ENCODE results near the gene USP49. TPM values are rescaled to one million over a fixed set of nuclear protein-coding genes. Genes with fewer than 3 reads are reported as not detected.
A peak's percentile ranks its signal among the peaks of the same experiment; 100 is the strongest.

Gene USP49
- total RNA-seq, 1 experiment from 2014 or later = 4.1 TPM

GRCh38 chr6:41927253-41927652 is 32.1 kb upstream of the USP49 start:
- no TSS peak for BruUV-seq (replicated peaks)
- ChIA-PET POLR2A (interaction anchor here (0.7 kb wide), 1 partner anchor 17 kb away, joined by 3 read pairs; no protein-coding TSS in a partner anchor), CTCF (interaction anchor here (0.6 to 1.1 kb wide), 5 partner anchors 9 to 14 kb away, joined by 3 to 6 read pairs (median 3); no protein-coding TSS in a partner anchor)
- no peak overlapping the region for H3K27ac Mint-ChIP-seq (ENCODE audit: low read depth, unreplicated experiment)
- peaks cover 25% of the 10 kb centered on the region for H3K4me1 Mint-ChIP-seq (ENCODE audit: insufficient read depth, unreplicated experiment)
- H3K36me3 Mint-ChIP-seq (ENCODE audit: insufficient read depth, unreplicated experiment) = peaks cover 81% of the 10 kb centered on the region
- intact Hi-C loops (cut with micrococcal nuclease) = no loop called here
- H3K9me3 Mint-ChIP-seq (ENCODE audit: unreplicated experiment) = no peaks in the 10 kb centered on the region
- H3K27me3 Mint-ChIP-seq (ENCODE audit: insufficient read depth, unreplicated experiment) = no peaks in the 10 kb centered on the region
- no peak for DNase-seq (ENCODE audit: unreplicated experiment)
- TF ChIP-seq, protein P1, sequence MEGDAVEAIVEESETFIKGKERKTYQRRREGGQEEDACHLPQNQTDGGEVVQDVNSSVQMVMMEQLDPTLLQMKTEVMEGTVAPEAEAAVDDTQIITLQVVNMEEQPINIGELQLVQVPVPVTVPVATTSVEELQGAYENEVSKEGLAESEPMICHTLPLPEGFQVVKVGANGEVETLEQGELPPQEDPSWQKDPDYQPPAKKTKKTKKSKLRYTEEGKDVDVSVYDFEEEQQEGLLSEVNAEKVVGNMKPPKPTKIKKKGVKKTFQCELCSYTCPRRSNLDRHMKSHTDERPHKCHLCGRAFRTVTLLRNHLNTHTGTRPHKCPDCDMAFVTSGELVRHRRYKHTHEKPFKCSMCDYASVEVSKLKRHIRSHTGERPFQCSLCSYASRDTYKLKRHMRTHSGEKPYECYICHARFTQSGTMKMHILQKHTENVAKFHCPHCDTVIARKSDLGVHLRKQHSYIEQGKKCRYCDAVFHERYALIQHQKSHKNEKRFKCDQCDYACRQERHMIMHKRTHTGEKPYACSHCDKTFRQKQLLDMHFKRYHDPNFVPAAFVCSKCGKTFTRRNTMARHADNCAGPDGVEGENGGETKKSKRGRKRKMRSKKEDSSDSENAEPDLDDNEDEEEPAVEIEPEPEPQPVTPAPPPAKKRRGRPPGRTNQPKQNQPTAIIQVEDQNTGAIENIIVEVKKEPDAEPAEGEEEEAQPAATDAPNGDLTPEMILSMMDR (IDR thresholded peaks at IDR 0.05; ENCODE audit: unreplicated experiment) = no peak
- no peak overlapping the region for H3K4me3 Mint-ChIP-seq (ENCODE audit: unreplicated experiment)

- Mint-ChIP-seq H3K36me3 (ENCODE audit: insufficient read depth, unreplicated experiment) (peaks cover 53% of the 10 kb centered on the region), H3K9me3 (ENCODE audit: unreplicated experiment) (no peaks in the 10 kb centered on the region), H3K4me3 (ENCODE audit: unreplicated experiment) (peak overlapping the region; percentile 99), H3K27me3 (ENCODE audit: insufficient read depth, unreplicated experiment) (no peaks in the 10 kb centered on the region), H3K27ac (ENCODE audit: low read depth, unreplicated experiment) (peak overlapping the region; percentile 100), H3K4me1 (ENCODE audit: insufficient read depth, unreplicated experiment) (peaks cover 41% of the 10 kb centered on the region)
- DNase-seq (ENCODE audit: unreplicated experiment) = no peak
- ChIA-PET POLR2A (interaction anchor here (0.8 to 5.4 kb wide), 10 partner anchors 8 to 189 kb away, joined by 3 to 157 read pairs (median 21); partner anchors contain the start of genes CCND3, TAF8, TOMM6 and USP49), CTCF (interaction anchor here (0.6 to 5.2 kb wide), 15 partner anchors 8 to 577 kb away, joined by 3 to 74 read pairs (median 5); partner anchors contain the start of genes CCND3 and TOMM6)
- intact Hi-C loops (cut with micrococcal nuclease) = loop anchor here (5.0 kb wide), 1 partner anchor 120 kb away; no protein-coding TSS in a partner anchor
- TF ChIP-seq, protein P1 (IDR thresholded peaks at IDR 0.05; ENCODE audit: unreplicated experiment) = no peak
- no TSS peak for BruUV-seq (replicated peaks)
These were observed 27.0 kb upstream of the USP49 start for GRCh38 chr6:41922154-41922553.

DNA sequence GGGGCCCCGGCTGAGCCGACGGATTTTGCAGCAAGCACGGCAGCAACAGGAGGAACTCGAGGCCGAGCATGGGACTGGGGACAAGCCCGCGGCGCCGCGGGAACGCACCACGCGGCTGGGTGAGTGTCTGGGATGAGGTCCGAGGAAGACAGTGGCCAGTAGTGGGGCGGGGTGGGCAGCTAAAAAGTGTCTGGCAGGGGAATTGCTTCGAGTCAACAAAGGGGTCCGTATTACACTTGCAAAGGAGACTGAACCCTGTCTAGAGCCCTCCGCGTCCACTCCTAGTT is 26.5 kb upstream of the USP49 start:
- no peak for DNase-seq (ENCODE audit: unreplicated experiment)
- Mint-ChIP-seq H3K4me3 (ENCODE audit: unreplicated experiment) (peak overlapping the region; percentile 99), H3K4me1 (ENCODE audit: insufficient read depth, unreplicated experiment) (peaks cover 41% of the 10 kb centered on the region), H3K27me3 (ENCODE audit: insufficient read depth, unreplicated experiment) (no peaks in the 10 kb centered on the region), H3K36me3 (ENCODE audit: insufficient read depth, unreplicated experiment) (peaks cover 50% of the 10 kb centered on the region), H3K27ac (ENCODE audit: low read depth, unreplicated experiment) (peak overlapping the region; percentile 100), H3K9me3 (ENCODE audit: unreplicated experiment) (no peaks in the 10 kb centered on the region)
- POLR2A ChIA-PET = interaction anchor here (0.5 to 5.4 kb wide), 23 partner anchors 13 to 642 kb away, joined by 3 to 157 read pairs (median 5); partner anchors contain the start of genes C6orf132, CCND3, MRPS10 and TAF8
- CTCF ChIA-PET = interaction anchor here (0.6 to 5.2 kb wide), 24 partner anchors 8 to 578 kb away, joined by 3 to 74 read pairs (median 4); partner anchors contain the start of genes CCND3, MRPS10, TAF8 and TOMM6
- TF ChIP-seq, protein P1 (IDR thresholded peaks at IDR 0.05; ENCODE audit: unreplicated experiment) = no peak
- intact Hi-C loops (cut with micrococcal nuclease) = loop anchor here (1.0 to 5.0 kb wide), 4 partner anchors 75 to 134 kb away; partner anchors contain the start of gene TOMM6
- BruUV-seq (replicated peaks) = TSS peak; percentile 55

DNA sequence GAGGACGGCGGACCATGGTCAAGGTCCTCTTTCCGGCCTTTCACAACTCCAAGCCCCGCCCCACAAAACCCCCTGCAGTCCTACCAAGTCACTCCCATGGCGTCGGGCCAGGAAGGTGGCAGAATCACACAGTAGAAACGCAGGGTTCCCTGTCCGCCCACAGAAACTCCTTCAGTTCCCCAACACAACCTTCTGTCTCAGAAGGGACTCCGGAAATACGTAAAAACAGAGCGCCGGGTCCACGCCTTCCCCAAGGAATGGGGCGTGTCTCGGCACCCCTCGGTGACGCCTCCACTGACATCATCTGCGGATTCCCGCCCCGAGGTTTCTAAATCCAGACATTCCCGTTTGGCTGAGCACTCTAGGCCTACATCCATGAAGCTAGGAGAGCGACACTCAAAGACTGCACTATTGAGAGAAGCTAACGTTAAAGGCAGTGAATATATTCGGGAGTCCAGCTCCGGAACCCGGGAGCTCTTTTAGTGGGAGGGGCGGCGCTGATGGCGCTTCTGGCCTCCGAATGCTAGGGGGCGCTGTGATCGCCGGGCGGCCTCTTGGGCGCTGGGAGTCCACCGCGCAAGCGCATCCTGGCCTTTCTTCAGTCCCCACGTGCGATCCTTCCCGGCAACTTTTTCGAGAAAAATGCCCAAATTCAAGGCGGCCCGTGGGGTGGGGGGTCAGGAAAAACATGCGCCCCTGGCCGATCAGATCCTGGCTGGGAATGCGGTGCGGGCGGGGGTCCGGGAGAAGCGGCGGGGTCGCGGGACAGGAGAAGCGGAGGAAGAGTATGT is 25.9 kb upstream of the USP49 start, which contains the start of the genes BYSL and MED20:
TSS of gene BYSL (plus strand) at position 579 of the 791 bp plus-strand sequence. CDS start at position 643, 64 bp downstream.
TSS of gene MED20 (minus strand) at position 219 of the 791 bp plus-strand sequence. CDS start at position 98, 121 bp downstream.
- no peaks in the 10 kb centered on the region for H3K9me3 Mint-ChIP-seq (ENCODE audit: unreplicated experiment)
- peak; percentile 96 for DNase-seq (ENCODE audit: unreplicated experiment)
- CTCF ChIA-PET = interaction anchor here (0.6 to 5.2 kb wide), 33 partner anchors 9 to 356 kb away, joined by 3 to 74 read pairs (median 4); partner anchors contain the start of genes CCND3, MRPS10, TAF8 and TOMM6
- intact Hi-C loops (cut with micrococcal nuclease) = loop anchor here (1.0 to 5.0 kb wide), 5 partner anchors 15 to 134 kb away; partner anchors contain the start of gene TOMM6
- H3K27me3 Mint-ChIP-seq (ENCODE audit: insufficient read depth, unreplicated experiment) = no peaks in the 10 kb centered on the region
- TF ChIP-seq, protein P1 (IDR thresholded peaks at IDR 0.05; ENCODE audit: unreplicated experiment) = peak; percentile 96
- H3K4me1 Mint-ChIP-seq (ENCODE audit: insufficient read depth, unreplicated experiment) = peaks cover 41% of the 10 kb centered on the region
- no TSS peak for BruUV-seq (replicated peaks)
- H3K4me3 Mint-ChIP-seq (ENCODE audit: unreplicated experiment) = peak within 1 kb of the TSS; percentile 99
- peaks cover 49% of the 10 kb centered on the region for H3K36me3 Mint-ChIP-seq (ENCODE audit: insufficient read depth, unreplicated experiment)
- POLR2A ChIA-PET = interaction anchor here (0.5 to 5.4 kb wide), 38 partner anchors 11 to 1016 kb away, joined by 3 to 157 read pairs (median 4); partner anchors contain the start of genes C6orf132, CCND3, MRPS10 and RPL7L1
- peak within 1 kb of the TSS; percentile 100 for H3K27ac Mint-ChIP-seq (ENCODE audit: low read depth, unreplicated experiment)

Data from MCF 10A (cell line).